H9 (cell line): ENCODE results near the gene ZNF780A. TPM values are rescaled to one million over a fixed set of nuclear protein-coding genes. Genes with fewer than 3 reads are reported as not detected.

ENCODE experiments used
- DNase-seq: peaks from one replicate; pipeline ENCODE4 v3.0.0-alpha.2; 2017
- H2AFZ ChIP-seq: one replicate; pipeline ENCODE4 v1.6.1; 2013; ENCODE audit warnings: mild to moderate bottlenecking, low read length, control low read depth, moderate library complexity
- H2AK5ac ChIP-seq: 2 replicates; pipeline ENCODE4 v1.6.1; 2013; ENCODE audit warnings: low read length, control low read depth, mixed read lengths; ENCODE audit not compliant: insufficient read length
- H2BK120ac ChIP-seq: one replicate; pipeline ENCODE4 v1.6.1; 2013; ENCODE audit warnings: low read depth, mild to moderate bottlenecking, low read length, control low read depth, inconsistent platforms; ENCODE audit not compliant: poor library complexity, severe bottlenecking
- H2BK12ac ChIP-seq: 2 replicates; pipeline ENCODE4 v1.6.1; 2013; ENCODE audit warnings: low read length, control low read depth, mixed read lengths, low read depth; ENCODE audit not compliant: insufficient read length
- H2BK15ac ChIP-seq: 2 replicates; pipeline ENCODE4 v1.6.1; 2013; ENCODE audit warnings: low read depth, low read length, control low read depth
- H2BK20ac ChIP-seq: one replicate; pipeline ENCODE4 v1.6.1; 2013; ENCODE audit warnings: low read depth, mild to moderate bottlenecking, low read length, control low read depth, inconsistent platforms; ENCODE audit not compliant: poor library complexity, severe bottlenecking
- H2BK5ac ChIP-seq: 2 replicates; pipeline ENCODE4 v1.6.1; 2013; ENCODE audit warnings: low read length, control low read depth, mixed read lengths; ENCODE audit not compliant: insufficient read length
- H3K14ac ChIP-seq: 2 replicates; pipeline ENCODE4 v1.6.1; 2013; ENCODE audit warnings: low read length, control low read depth; ENCODE audit not compliant: insufficient read depth
- H3K18ac ChIP-seq: 2 replicates; pipeline ENCODE4 v1.6.1; 2013; ENCODE audit warnings: low read depth, mild to moderate bottlenecking, mixed read lengths, low read length, control low read depth; ENCODE audit not compliant: insufficient read length
- H3K23ac ChIP-seq: 2 replicates; pipeline ENCODE4 v1.6.1; 2013; ENCODE audit warnings: low read length, control low read depth, mixed read lengths, low read depth; ENCODE audit not compliant: insufficient read length
- H3K23me2 ChIP-seq: 2 replicates; pipeline ENCODE4 v1.6.1; 2013; ENCODE audit warnings: low read depth, mild to moderate bottlenecking, mixed read lengths, low read length, control low read depth; ENCODE audit not compliant: insufficient read length, poor library complexity, severe bottlenecking
- H3K27ac ChIP-seq: 2 replicates; pipeline ENCODE4 v1.5.1; 2013; ENCODE audit warnings: low read length, control low read depth, mixed read lengths, low read depth; ENCODE audit not compliant: insufficient read length
- H3K27me3 ChIP-seq: 2 replicates; pipeline ENCODE4 v1.6.1; 2013; ENCODE audit warnings: low read length, control low read depth, inconsistent platforms; ENCODE audit not compliant: insufficient read depth
- H3K4ac ChIP-seq: 2 replicates; pipeline ENCODE4 v1.6.1; 2013; ENCODE audit warnings: low read depth, mild to moderate bottlenecking, control low read depth, inconsistent platforms, low read length, moderate library complexity
- H3K4me1 ChIP-seq: 2 replicates; pipeline ENCODE4 v1.6.1; 2013; ENCODE audit warnings: low read length, control low read depth, inconsistent platforms; ENCODE audit not compliant: insufficient read depth
- H3K4me2 ChIP-seq: 2 replicates; pipeline ENCODE4 v1.6.1; 2013; ENCODE audit warnings: low read length, control low read depth, mixed read lengths; ENCODE audit not compliant: insufficient read length, insufficient read depth
- H3K56ac ChIP-seq: 2 replicates; pipeline ENCODE4 v1.6.1; 2013; ENCODE audit warnings: low read depth, mild to moderate bottlenecking, mixed read lengths, low read length, control low read depth; ENCODE audit not compliant: insufficient read length
- H3K79me1 ChIP-seq: 2 replicates; pipeline ENCODE4 v1.6.1; 2013; ENCODE audit warnings: low read depth, mild to moderate bottlenecking, moderate library complexity, low read length, control low read depth, inconsistent platforms; ENCODE audit not compliant: insufficient read depth, poor library complexity, severe bottlenecking
- H3K79me2 ChIP-seq: 2 replicates; pipeline ENCODE4 v1.6.1; 2013; ENCODE audit warnings: low read length, control low read depth, inconsistent platforms; ENCODE audit not compliant: insufficient read depth
- H3K9ac ChIP-seq: 2 replicates; pipeline ENCODE4 v1.6.1; 2013; ENCODE audit warnings: low read length, control low read depth, mixed read lengths; ENCODE audit not compliant: insufficient read length; ENCODE audit errors: extremely low read depth
- H3K9me3 ChIP-seq: one replicate; pipeline ENCODE4 v1.6.1; 2013; ENCODE audit warnings: low read depth, low read length, inconsistent platforms; ENCODE audit not compliant: control insufficient read depth
- H3T11ph ChIP-seq: one replicate; pipeline ENCODE4 v1.6.1; 2013; ENCODE audit warnings: mild to moderate bottlenecking, low read length, control low read depth, inconsistent platforms
- H4K20me1 ChIP-seq: one replicate; pipeline ENCODE4 v1.6.1; 2013; ENCODE audit not compliant: control insufficient read depth, insufficient read length, insufficient read depth
- H4K5ac ChIP-seq: 2 replicates; pipeline ENCODE4 v1.6.1; 2013; ENCODE audit warnings: low read depth, mild to moderate bottlenecking, mixed read lengths, low read length, control low read depth; ENCODE audit not compliant: insufficient read length
- H4K8ac ChIP-seq: replicated peaks from 2 replicates; pipeline ENCODE4 v1.6.1; 2013; ENCODE audit warnings: low read length, control low read depth, mixed read lengths, low read depth; ENCODE audit not compliant: insufficient read length
- H4K91ac ChIP-seq: 2 replicates; pipeline ENCODE4 v1.6.1; 2013; ENCODE audit warnings: low read depth, mild to moderate bottlenecking, moderate library complexity, mixed read lengths, low read length, control low read depth; ENCODE audit not compliant: insufficient read length
- H3K27ac Mint-ChIP-seq, 3 experiments: 2 replicates in 2 of 3; 3 replicates in 1 of 3; pipeline ENCODE4 v1.8.0; 2020 to 2021; ENCODE audit warnings: mixed read lengths in 3 of 3, mild to moderate bottlenecking in 1 of 3, moderate library complexity in 1 of 3
- H3K27me3 Mint-ChIP-seq: 2 replicates; pipeline ENCODE4 v1.8.0; 2021; ENCODE audit warnings: low read depth, mild to moderate bottlenecking, moderate library complexity, mixed read lengths
- H3K36me3 Mint-ChIP-seq, 3 experiments: 2 replicates in 2 of 3; 3 replicates in 1 of 3; pipeline ENCODE4 v1.8.0; 2020 to 2021; ENCODE audit warnings: low read depth in 3 of 3, mixed read lengths in 3 of 3; ENCODE audit not compliant: insufficient read depth in 1 of 3
- H3K4me1 Mint-ChIP-seq, 2 experiments: 2 replicates each; pipeline ENCODE4 v1.8.0; 2020; ENCODE audit warnings: mixed read lengths in 2 of 2
- H3K4me3 Mint-ChIP-seq, 2 experiments: 2 replicates in 1 of 2; 3 replicates in 1 of 2; pipeline ENCODE4 v1.8.0; 2020 to 2021; ENCODE audit warnings: mild to moderate bottlenecking in 2 of 2, mixed read lengths in 2 of 2, moderate library complexity in 1 of 2
- H3K9me3 Mint-ChIP-seq, 2 experiments: 2 replicates in 1 of 2; 3 replicates in 1 of 2; pipeline ENCODE4 v1.8.0; 2020; ENCODE audit warnings: mild to moderate bottlenecking in 2 of 2, mixed read lengths in 2 of 2, moderate library complexity in 1 of 2
- CTCF ChIP-seq: fragments of 200-600 bp; sonication (generic); conservative IDR thresholded peaks from 3 replicates; pipeline ENCODE4 v1.8.0; 2021; ENCODE audit warnings: antibody characterized with exemption, mild to moderate bottlenecking
- whole genome bisulfite sequencing: extraction: QIAGEN DNeasy Blood & Tissue Kit; methylation state at CpG from one replicate; pipeline ENCODE4 v1.1.7; 2013; ENCODE audit warnings: missing lambda C conversion rate, low lambda C conversion rate, mixed read lengths; ENCODE audit not compliant: insufficient read length; ENCODE audit errors: extremely low coverage; 5-methylcytosine and 5-hydroxymethylcytosine counted together
- total RNA-seq: library from RNA; stranded (reverse); gene quantifications from 2 replicates; pipeline ENCODE4 v1.2.1, GENCODE V29; 2021

Gene ZNF780A
- total RNA-seq, 1 experiment from 2014 or later, result 16.7 TPM

GRCh38 chr19:40081411-40081810 lies 9.3 kb downstream of the ZNF780A start:
- Mint-ChIP-seq H3K27me3 (no peaks in the 10 kb centered on the region), H3K9me3 (peaks cover 36 to 41% of the 10 kb centered on the region in 2 experiments), H3K27ac (no peak overlapping the region), H3K36me3 (peaks cover 68 to 82% (median 73%) of the 10 kb centered on the region in 3 experiments), H3K4me1 (peaks cover 0 to 6% of the 10 kb centered on the region in 2 experiments; a peak in 3 of 4 replicates), H3K4me3 (no peak overlapping the region)
- WGBS, result no CpG with 5 or more reads among the region's 1 CpG
- Histone ChIP-seq H2AK5ac (no peak overlapping the region), H3K18ac (no peak overlapping the region), H3K9ac (no peak overlapping the region), H3K27ac (no peak overlapping the region), H4K20me1 (no peaks in the 10 kb centered on the region), H3K56ac (no peak overlapping the region), H3K23ac (no peak overlapping the region), H2BK20ac (no peak overlapping the region), H2BK120ac (no peak overlapping the region), H3K14ac (no peak overlapping the region), H2BK12ac (no peak overlapping the region), H3K4me2 (no peak overlapping the region), H3K23me2 (no peaks in the 10 kb centered on the region), H3K27me3 (no peaks in the 10 kb centered on the region), H2AFZ (no peak overlapping the region), H3K9me3 (no peaks in the 10 kb centered on the region), H2BK15ac (no peak overlapping the region), H3K79me2 (no peaks in the 10 kb centered on the region), H4K8ac (no peak overlapping the region), H2BK5ac (no peak overlapping the region), H4K91ac (no peak overlapping the region), H3K4ac (no peak overlapping the region), H3K79me1 (no peaks in the 10 kb centered on the region), H3K4me1 (no peaks in the 10 kb centered on the region; the same call in 1 of the 2 replicates), H3T11ph (no peak overlapping the region), H4K5ac (no peak overlapping the region)
- DNase-seq, result no peak
- no peak for TF ChIP-seq CTCF
